PC-9 (cell line): ENCODE data around the gene CACNB4. TPM values are rescaled to one million over a fixed set of nuclear protein-coding genes. Genes with fewer than 3 reads are reported as not detected.
A peak's percentile ranks its signal among the peaks of the same experiment; 100 is the strongest.

Experiments
- BruUV-seq: library from RNA; stranded (reverse); fragments of 400-500 nt; replicated peaks from 2 replicates; lab custom pipeline; 2021; lab: Mats Ljungman, UMichigan
- CTCF ChIA-PET: fragments of 300-600 bp; sonication (Branson Sonifier 250); formaldehyde crosslinking; loops from one replicate; lab custom pipeline; 2022; ENCODE audit warnings: antibody characterized with exemption; lab: Charles Lee
- POLR2A ChIA-PET: fragments of 300-600 bp; sonication (Branson Sonifier 250); formaldehyde crosslinking; loops from one replicate; lab custom pipeline; 2022; ENCODE audit warnings: antibody characterized with exemption; ENCODE audit not compliant: unreplicated experiment; lab: Charles Lee
- DNase-seq, 2 experiments: peaks; one replicate each; pipeline versions ENCODE4 v3.0.0 to v3.0.0-alpha.2; 2015 to 2022; ENCODE audit warnings: mixed read lengths in 1 of 2
- H2AFZ ChIP-seq: fragments of 200-600 bp; sonication (generic); 2 replicates; pipeline ENCODE4 v1.8.1; 2017; ENCODE audit warnings: antibody characterized with exemption
- H3F3A ChIP-seq: fragments of 200-600 bp; sonication (generic); 2 replicates; pipeline ENCODE4 v1.8.1; 2017; ENCODE audit warnings: antibody characterized with exemption, mild to moderate bottlenecking, low read depth; ENCODE audit not compliant: insufficient read depth
- H3K27ac ChIP-seq: fragments of 200-600 bp; sonication (generic); 2 replicates; pipeline ENCODE4 v1.6.1; 2016; ENCODE audit warnings: mixed run types
- H3K27me3 ChIP-seq: fragments of 200-600 bp; sonication (generic); 2 replicates; pipeline ENCODE4 v1.6.1; 2016; ENCODE audit warnings: low read depth, mixed run types; ENCODE audit not compliant: insufficient read depth
- H3K36me3 ChIP-seq: fragments of 200-600 bp; sonication (generic); 2 replicates; pipeline ENCODE4 v1.6.1; 2016; ENCODE audit warnings: low read depth, mixed run types
- H3K4me1 ChIP-seq: fragments of 200-600 bp; sonication (generic); replicated peaks from 2 replicates; pipeline ENCODE4 v1.6.1; 2016; ENCODE audit warnings: mixed run types; ENCODE audit not compliant: insufficient read depth
- H3K4me2 ChIP-seq: fragments of 200-600 bp; sonication (generic); 2 replicates; pipeline ENCODE4 v1.6.1; 2017; ENCODE audit warnings: mixed run types
- H3K4me3 ChIP-seq: fragments of 200-600 bp; sonication (generic); 2 replicates; pipeline ENCODE4 v1.6.1; 2016; ENCODE audit warnings: mixed run types
- H3K79me2 ChIP-seq: fragments of 200-600 bp; sonication (generic); 2 replicates; pipeline ENCODE4 v1.6.1; 2017; ENCODE audit warnings: low read depth, mixed run types
- H3K9me2 ChIP-seq: fragments of 200-600 bp; sonication (generic); 2 replicates; pipeline ENCODE4 v1.8.1; 2017; ENCODE audit warnings: mild to moderate bottlenecking; ENCODE audit not compliant: insufficient read depth
- H3K9me3 ChIP-seq: fragments of 200-600 bp; sonication (generic); 2 replicates; pipeline ENCODE4 v1.8.1; 2016; ENCODE audit warnings: low read depth; ENCODE audit not compliant: insufficient read depth
- H4K20me1 ChIP-seq: fragments of 200-600 bp; sonication (generic); 2 replicates; pipeline ENCODE4 v1.8.1; 2017; ENCODE audit not compliant: insufficient read depth
- CTCF ChIP-seq: fragments of 200-600 bp; sonication (generic); conservative IDR thresholded peaks from 2 replicates; pipeline ENCODE4 v1.6.1; 2017; ENCODE audit warnings: mixed run types, antibody characterized with exemption, mild to moderate bottlenecking, moderate library complexity
- EZH2 ChIP-seq: fragments of 200-600 bp; sonication (generic); IDR thresholded peaks from 2 replicates; pipeline ENCODE4 v1.8.0; 2017; ENCODE audit warnings: antibody characterized with exemption, low read depth
- intact Hi-C: fragments of 100-400 bp; cut with micrococcal nuclease; formaldehyde crosslinking; loops from one replicate; pipeline ENCODE4 v1.10.0; 2022; ENCODE audit not compliant: unreplicated experiment
- total RNA-seq: library from RNA; stranded (reverse); gene quantifications from 2 replicates; pipeline ENCODE4 v1.2.3, GENCODE V29; 2021

The CACNB4 gene
- total RNA-seq, 1 experiment from 2014 or later: 0.98 TPM

DNA sequence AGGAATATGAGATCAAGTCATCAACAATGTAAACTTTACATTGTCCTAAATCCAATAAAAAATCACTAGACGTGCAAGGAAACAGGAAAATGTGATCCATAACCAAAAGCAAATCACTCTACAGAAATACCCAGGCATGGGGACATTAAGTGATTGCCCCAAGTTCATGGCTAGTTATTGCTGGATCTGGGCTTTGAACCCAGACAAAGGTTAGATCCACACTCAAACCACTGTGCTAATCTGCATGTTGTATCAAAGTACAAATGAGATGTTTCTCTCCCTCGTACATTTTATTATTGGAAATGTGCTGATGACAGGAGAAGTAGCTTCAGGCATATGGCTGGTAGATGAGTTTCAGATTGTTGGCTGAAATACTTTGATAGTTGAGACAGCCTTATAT is 267.9 kb downstream of the CACNB4 start:
- no peaks in the 10 kb centered on the region for H3K36me3 ChIP-seq
- peaks cover 21% of the 10 kb centered on the region for H3K79me2 ChIP-seq
- TF ChIP-seq CTCF: no peak
- TF ChIP-seq EZH2: no peak
- ChIA-PET CTCF (interaction anchor here (0.6 kb wide), 1 partner anchor 117 kb away, joined by 3 read pairs; no protein-coding TSS in a partner anchor), POLR2A (no interaction called here)
- no peak overlapping the region for H3K27ac ChIP-seq
- no TSS peak for BruUV-seq
- intact Hi-C loops: no loop called here
- no peak for DNase-seq
- no peak overlapping the region for H3K4me3 ChIP-seq
- no peaks in the 10 kb centered on the region for H3F3A ChIP-seq
- H3K4me1 ChIP-seq: peaks cover 14% of the 10 kb centered on the region
- no peaks in the 10 kb centered on the region for H3K9me3 ChIP-seq
- H4K20me1 ChIP-seq: no peaks in the 10 kb centered on the region
- no peaks in the 10 kb centered on the region for H3K27me3 ChIP-seq
- H3K4me2 ChIP-seq: no peak overlapping the region
- no peaks in the 10 kb centered on the region; the same call in 1 of the 2 replicates for H3K9me2 ChIP-seq
- H2AFZ ChIP-seq: no peak overlapping the region

DNA sequence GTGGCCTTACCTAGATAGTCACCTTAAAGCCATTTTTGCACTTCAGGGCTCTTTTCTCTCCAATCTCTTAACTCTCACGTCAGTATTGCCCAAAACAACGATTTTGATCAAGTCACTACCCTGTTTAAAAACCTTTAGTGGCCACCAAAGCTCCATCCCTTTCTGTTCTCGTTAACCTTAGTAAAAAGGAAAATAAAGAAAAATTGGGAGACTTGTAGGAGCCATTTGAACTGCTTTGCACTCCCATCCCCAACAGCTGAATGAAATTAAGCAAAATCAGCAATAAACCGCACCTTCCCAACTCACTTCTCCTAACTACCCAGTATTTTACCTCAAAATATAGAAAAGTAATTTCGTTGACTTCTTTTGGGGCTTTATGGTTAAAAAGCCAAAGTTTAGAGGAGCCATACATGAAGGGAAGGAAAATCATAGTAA is 269.9 kb downstream of the CACNB4 start:
- Histone ChIP-seq H4K20me1 (no peaks in the 10 kb centered on the region), H3K4me3 (peak overlapping the region; percentile 68), H3F3A (no peaks in the 10 kb centered on the region), H3K79me2 (peaks cover 40% of the 10 kb centered on the region), H3K36me3 (no peaks in the 10 kb centered on the region), H3K4me1 (peaks cover 14% of the 10 kb centered on the region), H3K9me2 (no peaks in the 10 kb centered on the region), H3K27ac (no peak overlapping the region), H3K27me3 (no peaks in the 10 kb centered on the region), H3K9me3 (no peaks in the 10 kb centered on the region), H3K4me2 (peak overlapping the region; percentile 79), H2AFZ (peak overlapping the region; percentile 81)
- no peak for DNase-seq
- TF ChIP-seq EZH2 (no peak), CTCF (no peak)
- intact Hi-C loops: no loop called here
- POLR2A ChIA-PET: interaction anchor here (0.5 to 0.6 kb wide), 2 partner anchors 94 to 1228 kb away, joined by 3 to 9 read pairs; no protein-coding TSS in a partner anchor
- TSS peak; percentile 95 for BruUV-seq
- CTCF ChIA-PET: no interaction called here

DNA sequence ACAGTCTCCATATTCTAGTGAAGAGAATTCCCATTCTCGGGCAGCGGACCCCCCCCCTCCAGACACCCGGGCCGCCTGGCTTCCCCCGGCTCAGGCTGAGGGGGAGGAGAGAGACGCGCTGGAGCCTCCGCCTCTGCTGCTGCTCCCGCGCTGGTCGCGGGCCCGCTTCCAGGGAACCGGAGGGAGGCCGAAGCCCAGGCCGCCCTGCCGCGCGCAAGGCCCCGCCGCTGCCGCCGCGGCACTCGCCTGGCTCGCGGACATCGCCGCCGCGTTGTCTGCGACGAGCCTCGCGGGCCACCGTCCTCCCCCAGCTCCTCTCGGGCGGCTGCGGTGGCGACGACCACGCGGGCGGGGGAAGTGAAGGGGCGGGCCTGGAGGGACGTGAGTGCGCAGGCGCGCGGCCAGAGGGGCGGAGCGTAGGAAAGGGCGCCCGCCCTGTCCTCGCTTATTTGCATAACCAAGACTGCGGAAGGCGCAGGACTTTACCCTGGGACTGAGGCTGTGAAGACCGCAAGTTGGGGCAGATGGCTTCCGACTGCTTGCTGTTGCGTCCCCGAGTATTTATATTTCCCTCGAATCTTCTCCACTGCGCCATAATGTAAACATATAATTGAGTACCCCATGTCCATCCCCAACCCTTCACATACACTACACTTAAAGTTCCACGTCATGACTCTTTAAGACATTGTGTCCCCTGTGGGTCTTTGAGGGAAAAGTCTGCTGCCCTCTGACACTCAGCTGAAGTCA is 270.5 kb downstream of the CACNB4 start, which contains the start of gene ARL5A:
Gene ARL5A (minus strand): TSS at position 279 of the 747 bp plus-strand sequence. CDS start 245 bp downstream, at position 34.
- BruUV-seq: no TSS peak
- Histone ChIP-seq H3K79me2 (peaks cover 46% of the 10 kb centered on the region), H3K27ac (0 out of 2 replicates have a peak within 1 kb of the TSS, but pooled peaks have one; percentile 19), H3K9me2 (no peaks in the 10 kb centered on the region), H3K9me3 (no peaks in the 10 kb centered on the region), H3K36me3 (no peaks in the 10 kb centered on the region), H3K4me3 (peak within 1 kb of the TSS; percentile 68), H3F3A (no peaks in the 10 kb centered on the region), H4K20me1 (no peaks in the 10 kb centered on the region), H2AFZ (peak within 1 kb of the TSS; percentile 81), H3K4me2 (peak within 1 kb of the TSS; percentile 87), H3K27me3 (no peaks in the 10 kb centered on the region), H3K4me1 (peaks cover 14% of the 10 kb centered on the region)
- CTCF ChIA-PET: interaction anchor here (0.6 kb wide), 1 partner anchor 40 kb away, joined by 3 read pairs; no protein-coding TSS in a partner anchor
- intact Hi-C loops: no loop called here
- TF ChIP-seq EZH2: no peak
- no peak for TF ChIP-seq CTCF
- peak; percentile 72 to 93 for DNase-seq
- POLR2A ChIA-PET: interaction anchor here (0.5 to 0.8 kb wide), 8 partner anchors 13 to 1228 kb away, joined by 3 to 9 read pairs (median 3); no protein-coding TSS in a partner anchor
